Body of pancreas (tissue), 4 donors: ENCODE results near the gene C8A.

Experiments
- CTCF ChIP-seq, 7 experiments: fragments of 450-650 bp in 4 of 7; fragments of 200-600 bp in 3 of 7; sonication (generic) in 3 of 7; IDR thresholded peaks; one replicate each; pipeline ENCODE4 v1.5.1; 2016 to 2019; ENCODE audit warnings: antibody characterized with exemption in 7 of 7
- POLR2A ChIP-seq, 3 donors: fragments of 450-650 bp; IDR thresholded peaks; one replicate each; pipeline ENCODE4 v1.6.1; 2016; ENCODE audit warnings: antibody characterized with exemption in 3 of 3, mild to moderate bottlenecking in 2 of 3

GRCh38 chr1:56867491-56867890 is 12.9 kb downstream of the C8A start:
- no peak for TF ChIP-seq CTCF (IDR thresholded peaks at IDR 0.05)
- TF ChIP-seq POLR2A (IDR thresholded peaks at IDR 0.05), result no peak
